ENCODE measurements around the gene PPP1R14C. TPM values are rescaled to one million over a fixed set of nuclear protein-coding genes. Genes with fewer than 3 reads are reported as not detected.

PPP1R14C gene
- total and polyA plus RNA-seq, 10 of the 15 experiments (the other 5 are each of a cell fraction or from before 2014, with no cell fraction given) = 0.07 to 1.6 (median 0.13) TPM; not detected in 4

DNA sequence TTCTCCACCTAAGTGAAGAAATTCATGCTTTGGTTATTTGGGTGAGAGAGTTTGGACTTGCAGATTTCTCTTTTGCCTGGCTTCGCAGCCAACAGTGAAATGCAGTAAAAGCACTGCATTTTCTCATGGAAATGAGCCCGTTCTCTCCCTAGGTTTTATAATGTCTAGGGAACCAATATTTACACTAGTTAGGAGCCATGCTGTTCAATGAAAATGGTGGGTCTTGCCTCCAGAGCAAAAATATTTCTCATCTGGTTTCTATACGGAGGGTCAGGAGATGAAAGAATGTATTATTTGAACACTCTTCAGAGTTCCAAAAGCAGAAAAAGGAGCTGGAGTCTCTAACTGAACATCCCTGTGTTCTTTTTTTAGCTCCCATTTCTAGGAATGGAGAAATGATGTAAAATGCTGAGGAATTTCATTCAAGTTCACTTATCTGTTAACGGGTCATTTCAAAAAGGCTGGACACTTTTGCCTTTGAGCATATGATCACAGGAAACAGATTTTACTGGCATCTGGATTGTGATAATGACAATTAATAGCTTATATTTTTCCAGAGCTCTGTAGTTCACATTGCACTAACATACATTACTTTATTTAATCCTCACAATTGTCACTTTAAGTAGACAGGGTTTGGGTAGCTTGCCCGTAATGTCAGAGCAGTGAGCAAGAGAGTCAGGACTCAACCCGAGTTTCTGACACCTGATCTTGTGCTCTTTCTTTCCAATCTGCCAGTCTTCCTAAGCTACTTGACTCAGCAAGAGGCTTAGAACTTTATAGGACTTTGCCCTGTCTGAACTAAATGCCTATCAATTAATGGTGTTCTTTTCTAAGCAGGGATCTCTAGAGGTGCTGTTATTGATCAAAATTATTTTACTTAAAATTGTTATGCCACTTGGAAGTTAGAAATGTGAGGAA is 78.0 kb downstream of the PPP1R14C start:
- no peak overlapping the region for H3K9ac ChIP-seq (ENCODE audit: control insufficient read depth, insufficient read depth, low read length)
- RAD21 ChIA-PET (ENCODE audit: unreplicated experiment) = interaction anchor here (1.6 kb wide), 1 partner anchor 174 kb away, joined by 3 read pairs; no protein-coding TSS in a partner anchor
- BruUV-seq (replicated peaks) = no TSS peak
- H4K20me1 ChIP-seq (ENCODE audit: control insufficient read depth, insufficient read depth) = no peaks in the 10 kb centered on the region
- 43% methylated on average over 6 of the region's 6 CpGs for WGBS (ENCODE audit: insufficient coverage, insufficient replicate concordance, low lambda C conversion rate, missing lambda C conversion rate)
- H3K36me3 ChIP-seq (ENCODE audit: control insufficient read depth in 2 of 2, insufficient read depth in 2 of 2, low read length in 1 of 2) = no peaks in the 10 kb centered on the region
- H3K4me1 ChIP-seq (ENCODE audit: control insufficient read depth, insufficient read depth, low read length) = no peaks in the 10 kb centered on the region
- POLR2A ChIA-PET = no interaction called here
- H3K9me3 ChIP-seq (replicated peaks; ENCODE audit: control insufficient read depth, insufficient read depth, low read length) = no peaks in the 10 kb centered on the region
- in situ Hi-C loops (cut with MboI) = no loop called here
- CTCF ChIA-PET = no interaction called here
- SMC1A ChIA-PET (ENCODE audit: uncharacterized antibody, unreplicated experiment) = no interaction called here
- no peak overlapping the region for H3K27ac ChIP-seq (ENCODE audit: control insufficient read depth, insufficient read depth)
- TF ChIP-seq HDGF (IDR thresholded peaks at IDR 0.05) (no peak), ZZZ3 (IDR thresholded peaks at IDR 0.05; ENCODE audit: control insufficient read depth, insufficient read length, low read depth) (no peak), ZNF622 (IDR thresholded peaks at IDR 0.05) (no peak), RAD21 (IDR thresholded peaks at IDR 0.05; ENCODE audit: insufficient read depth, low read depth, low read length) (no peak), FOXM1 (IDR thresholded peaks at IDR 0.05; ENCODE audit: low read depth, low read length) (no peak), FOXK2 (IDR thresholded peaks at IDR 0.05) (no peak), STAT1 (conservative IDR thresholded peaks at IDR 0.05) (no peak), SUZ12 (IDR thresholded peaks at IDR 0.05; ENCODE audit: unreplicated experiment) (no peak), SREBF2 (IDR thresholded peaks at IDR 0.05; ENCODE audit: low read length) (no peak), SUPT20H (IDR thresholded peaks at IDR 0.05; ENCODE audit: borderline replicate concordance, control insufficient read depth, low read depth, low read length) (no peak), PAX5 (IDR thresholded peaks at IDR 0.05; ENCODE audit: borderline replicate concordance, low read depth, low read length) (no peak), ETV6 (conservative IDR thresholded peaks at IDR 0.05 in 1 of 2, IDR thresholded peaks at IDR 0.05 in 1 of 2; ENCODE audit: borderline replicate concordance in 1 of 2, low read depth in 1 of 2) (no peak), IKZF2 (IDR thresholded peaks at IDR 0.05) (no peak), SMAD5 (IDR thresholded peaks at IDR 0.05; ENCODE audit: low read depth) (no peak)
- TF ChIP-seq, protein P1, sequence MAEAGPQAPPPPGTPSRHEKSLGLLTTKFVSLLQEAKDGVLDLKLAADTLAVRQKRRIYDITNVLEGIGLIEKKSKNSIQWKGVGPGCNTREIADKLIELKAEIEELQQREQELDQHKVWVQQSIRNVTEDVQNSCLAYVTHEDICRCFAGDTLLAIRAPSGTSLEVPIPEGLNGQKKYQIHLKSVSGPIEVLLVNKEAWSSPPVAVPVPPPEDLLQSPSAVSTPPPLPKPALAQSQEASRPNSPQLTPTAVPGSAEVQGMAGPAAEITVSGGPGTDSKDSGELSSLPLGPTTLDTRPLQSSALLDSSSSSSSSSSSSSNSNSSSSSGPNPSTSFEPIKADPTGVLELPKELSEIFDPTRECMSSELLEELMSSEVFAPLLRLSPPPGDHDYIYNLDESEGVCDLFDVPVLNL (IDR thresholded peaks at IDR 0.05; ENCODE audit: low read depth, low read length) = no peak
- TF ChIP-seq, protein P2, sequence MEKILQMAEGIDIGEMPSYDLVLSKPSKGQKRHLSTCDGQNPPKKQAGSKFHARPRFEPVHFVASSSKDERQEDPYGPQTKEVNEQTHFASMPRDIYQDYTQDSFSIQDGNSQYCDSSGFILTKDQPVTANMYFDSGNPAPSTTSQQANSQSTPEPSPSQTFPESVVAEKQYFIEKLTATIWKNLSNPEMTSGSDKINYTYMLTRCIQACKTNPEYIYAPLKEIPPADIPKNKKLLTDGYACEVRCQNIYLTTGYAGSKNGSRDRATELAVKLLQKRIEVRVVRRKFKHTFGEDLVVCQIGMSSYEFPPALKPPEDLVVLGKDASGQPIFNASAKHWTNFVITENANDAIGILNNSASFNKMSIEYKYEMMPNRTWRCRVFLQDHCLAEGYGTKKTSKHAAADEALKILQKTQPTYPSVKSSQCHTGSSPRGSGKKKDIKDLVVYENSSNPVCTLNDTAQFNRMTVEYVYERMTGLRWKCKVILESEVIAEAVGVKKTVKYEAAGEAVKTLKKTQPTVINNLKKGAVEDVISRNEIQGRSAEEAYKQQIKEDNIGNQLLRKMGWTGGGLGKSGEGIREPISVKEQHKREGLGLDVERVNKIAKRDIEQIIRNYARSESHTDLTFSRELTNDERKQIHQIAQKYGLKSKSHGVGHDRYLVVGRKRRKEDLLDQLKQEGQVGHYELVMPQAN (conservative IDR thresholded peaks at IDR 0.05) = no peak
- TF ChIP-seq, protein P3, sequence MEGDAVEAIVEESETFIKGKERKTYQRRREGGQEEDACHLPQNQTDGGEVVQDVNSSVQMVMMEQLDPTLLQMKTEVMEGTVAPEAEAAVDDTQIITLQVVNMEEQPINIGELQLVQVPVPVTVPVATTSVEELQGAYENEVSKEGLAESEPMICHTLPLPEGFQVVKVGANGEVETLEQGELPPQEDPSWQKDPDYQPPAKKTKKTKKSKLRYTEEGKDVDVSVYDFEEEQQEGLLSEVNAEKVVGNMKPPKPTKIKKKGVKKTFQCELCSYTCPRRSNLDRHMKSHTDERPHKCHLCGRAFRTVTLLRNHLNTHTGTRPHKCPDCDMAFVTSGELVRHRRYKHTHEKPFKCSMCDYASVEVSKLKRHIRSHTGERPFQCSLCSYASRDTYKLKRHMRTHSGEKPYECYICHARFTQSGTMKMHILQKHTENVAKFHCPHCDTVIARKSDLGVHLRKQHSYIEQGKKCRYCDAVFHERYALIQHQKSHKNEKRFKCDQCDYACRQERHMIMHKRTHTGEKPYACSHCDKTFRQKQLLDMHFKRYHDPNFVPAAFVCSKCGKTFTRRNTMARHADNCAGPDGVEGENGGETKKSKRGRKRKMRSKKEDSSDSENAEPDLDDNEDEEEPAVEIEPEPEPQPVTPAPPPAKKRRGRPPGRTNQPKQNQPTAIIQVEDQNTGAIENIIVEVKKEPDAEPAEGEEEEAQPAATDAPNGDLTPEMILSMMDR (IDR thresholded peaks at IDR 0.05 in 2 of 3, conservative IDR thresholded peaks at IDR 0.05 in 1 of 3; ENCODE audit: control insufficient read depth in 2 of 3, extremely low read depth in 1 of 3, insufficient read depth in 1 of 3, low read depth in 3 of 3, low read length in 3 of 3) = no peak
- H2AFZ ChIP-seq (ENCODE audit: control insufficient read depth, low read depth, low read length) = no peak overlapping the region
- no peaks in the 10 kb centered on the region; a peak in 1 of 4 replicates for H3K27me3 ChIP-seq (replicated peaks in 1 of 2; ENCODE audit: control insufficient read depth in 2 of 2, insufficient read depth in 2 of 2, low read length in 1 of 2)
- ATAC-seq = no peak
- no peak for FAIRE-seq
- DNase-seq (ENCODE audit: low read depth, low spot score) = no peak
- no peak overlapping the region for H3K4me3 ChIP-seq
- H3K4me2 ChIP-seq (ENCODE audit: control insufficient read depth, insufficient read depth) = no peak overlapping the region
- H3K79me2 ChIP-seq (ENCODE audit: control insufficient read depth, insufficient read depth, low read length) = no peaks in the 10 kb centered on the region
- intact Hi-C loops (cut with micrococcal nuclease; ENCODE audit: unreplicated experiment) = no loop called here

All from GM12878 (cell line).